WTC11 (cell line): ENCODE results near the gene ZNF585A. TPM values are rescaled to one million over a fixed set of nuclear protein-coding genes. Genes with fewer than 3 reads are reported as not detected.
"Not testable (repeated sequence)": the region's sequence is repeated elsewhere in the genome, so short reads cannot be mapped to it uniquely, and the experiment has no call there.

Experiments used
- ATAC-seq: fragments of 200-7000 bp; cut with Tn5 transposase; 2 replicates; pipeline ENCODE4 v1.10.0; 2021; ENCODE audit warnings: mild to moderate bottlenecking, moderate library complexity
- CTCF ChIA-PET: fragments of 300-600 bp; sonication (Branson Sonifier 250); formaldehyde crosslinking; loops from one replicate; lab custom pipeline; 2021; ENCODE audit warnings: antibody characterized with exemption; lab: Charles Lee
- POLR2A ChIA-PET: fragments of 350-600 bp; sonication (Branson Sonifier 250); formaldehyde crosslinking; loops from one replicate; lab custom pipeline; 2021; ENCODE audit warnings: antibody characterized with exemption; lab: Charles Lee
- DNase-seq: peaks from one replicate; pipeline ENCODE4 v3.0.0; 2021; ENCODE audit warnings: low spot score
- H3K27ac Mint-ChIP-seq: 2 replicates; pipeline ENCODE4 v1.8.0; 2021; ENCODE audit warnings: mixed read lengths
- H3K27me3 Mint-ChIP-seq: 2 replicates; pipeline ENCODE4 v1.8.0; 2021; ENCODE audit warnings: low read depth, mild to moderate bottlenecking, moderate library complexity, mixed read lengths
- H3K36me3 Mint-ChIP-seq: 2 replicates; pipeline ENCODE4 v1.8.0; 2021; ENCODE audit warnings: mixed read lengths
- H3K4me1 Mint-ChIP-seq: 2 replicates; pipeline ENCODE4 v1.8.0; 2022; ENCODE audit warnings: mixed read lengths
- H3K4me3 Mint-ChIP-seq: 2 replicates; pipeline ENCODE4 v1.8.0; 2021; ENCODE audit warnings: mild to moderate bottlenecking, moderate library complexity, mixed read lengths
- H3K9me3 Mint-ChIP-seq: 2 replicates; pipeline ENCODE4 v1.8.0; 2021; ENCODE audit warnings: mixed read lengths
- ATF6 ChIP-seq: sonication (generic); formaldehyde crosslinking; IDR thresholded peaks from 2 replicates; pipeline ENCODE4 v1.8.1; 2023; ENCODE audit warnings: mild to moderate bottlenecking, missing genetic modification reagents
- CTCF ChIP-seq: fragments of 200-600 bp; IDR thresholded peaks from 2 replicates; pipeline ENCODE4 v1.8.0; 2022; ENCODE audit warnings: antibody characterized with exemption
- ETV6 ChIP-seq: sonication (generic); formaldehyde crosslinking; IDR thresholded peaks from 2 replicates; pipeline ENCODE4 v1.8.1; 2022; ENCODE audit warnings: mild to moderate bottlenecking, missing genetic modification reagents
- GABPB1 ChIP-seq: sonication (generic); formaldehyde crosslinking; IDR thresholded peaks from 2 replicates; pipeline ENCODE4 v1.8.1; 2023; ENCODE audit warnings: mild to moderate bottlenecking, missing genetic modification reagents
- HMGXB4 ChIP-seq: sonication (generic); formaldehyde crosslinking; IDR thresholded peaks from 2 replicates; pipeline ENCODE4 v1.8.1; 2023; ENCODE audit warnings: mild to moderate bottlenecking, moderate library complexity, missing genetic modification reagents
- MXD4 ChIP-seq: fragments of 250-450 bp; sonication (Bioruptor Pico); IDR thresholded peaks from 2 replicates; pipeline ENCODE4 v1.8.0; 2021; ENCODE audit warnings: mild to moderate bottlenecking, moderate library complexity, borderline replicate concordance
- RORB ChIP-seq: fragments of 250-450 bp; sonication (Bioruptor Pico); IDR thresholded peaks from 2 replicates; pipeline ENCODE4 v1.9.0; 2021; ENCODE audit warnings: mild to moderate bottlenecking
- total RNA-seq: library from RNA; stranded (reverse); gene quantifications from 3 replicates; pipeline ENCODE4 v1.2.3, GENCODE V29; 2021
- TF ChIP-seq, protein P1 (sequence below): sonication (generic); formaldehyde crosslinking; IDR thresholded peaks from 2 replicates; pipeline ENCODE4 v1.8.0; 2022; ENCODE audit warnings: mild to moderate bottlenecking, missing genetic modification reagents

The ZNF585A gene
- total RNA-seq, 1 experiment from 2014 or later, result 18.2 TPM

GRCh38 chr19:37114001-37114400 lies 58.5 kb downstream of the ZNF585A start:
- Mint-ChIP-seq H3K4me1 (no peaks in the 10 kb centered on the region), H3K36me3 (peaks cover 94% of the 10 kb centered on the region), H3K4me3 (no peak overlapping the region), H3K27me3 (peaks cover 7% of the 10 kb centered on the region), H3K27ac (no peak overlapping the region), H3K9me3 (peaks cover 79% of the 10 kb centered on the region)
- DNase-seq (peak; percentile 13), ATAC-seq (no peak; the same call in 1 of the 2 replicates)
- ChIA-PET POLR2A (no interaction called here), CTCF (no interaction called here)
- TF ChIP-seq CTCF, result peak; percentile 54
- TF ChIP-seq, protein P1, sequence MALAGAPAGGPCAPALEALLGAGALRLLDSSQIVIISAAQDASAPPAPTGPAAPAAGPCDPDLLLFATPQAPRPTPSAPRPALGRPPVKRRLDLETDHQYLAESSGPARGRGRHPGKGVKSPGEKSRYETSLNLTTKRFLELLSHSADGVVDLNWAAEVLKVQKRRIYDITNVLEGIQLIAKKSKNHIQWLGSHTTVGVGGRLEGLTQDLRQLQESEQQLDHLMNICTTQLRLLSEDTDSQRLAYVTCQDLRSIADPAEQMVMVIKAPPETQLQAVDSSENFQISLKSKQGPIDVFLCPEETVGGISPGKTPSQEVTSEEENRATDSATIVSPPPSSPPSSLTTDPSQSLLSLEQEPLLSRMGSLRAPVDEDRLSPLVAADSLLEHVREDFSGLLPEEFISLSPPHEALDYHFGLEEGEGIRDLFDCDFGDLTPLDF (CRISPR knock-in tag), result no peak

DNA sequence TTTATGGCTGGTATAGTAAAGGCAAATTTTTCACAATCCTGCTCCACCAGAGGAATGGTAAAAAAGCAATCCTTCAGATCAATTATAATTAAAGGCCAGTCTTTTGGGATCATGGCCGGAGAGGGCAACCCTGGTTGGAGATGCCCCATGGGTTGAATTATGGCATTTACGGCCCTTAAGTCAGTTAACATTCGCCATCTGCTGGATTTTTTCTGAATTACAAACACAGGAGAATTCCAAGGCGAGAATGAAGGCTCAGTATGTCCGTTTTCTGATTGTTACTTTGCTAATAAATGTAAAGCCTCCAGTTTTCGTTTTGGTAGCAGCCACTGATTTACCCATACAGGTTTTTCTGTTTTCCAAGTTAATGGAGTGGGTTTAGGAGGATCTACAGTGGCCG lies 60.7 kb downstream of the ZNF585A start:
- H3K4me1 Mint-ChIP-seq, POLR2A ChIA-PET, DNase-seq, H3K27ac Mint-ChIP-seq, ATAC-seq, H3K4me3 Mint-ChIP-seq, H3K27me3 Mint-ChIP-seq, CTCF ChIA-PET: not testable (repeated sequence)
- peak; percentile 48; the same call in 1 of the 2 replicates for TF ChIP-seq CTCF
- Mint-ChIP-seq H3K36me3 (peaks cover 100% of the 10 kb centered on the region), H3K9me3 (peaks cover 90% of the 10 kb centered on the region)

DNA sequence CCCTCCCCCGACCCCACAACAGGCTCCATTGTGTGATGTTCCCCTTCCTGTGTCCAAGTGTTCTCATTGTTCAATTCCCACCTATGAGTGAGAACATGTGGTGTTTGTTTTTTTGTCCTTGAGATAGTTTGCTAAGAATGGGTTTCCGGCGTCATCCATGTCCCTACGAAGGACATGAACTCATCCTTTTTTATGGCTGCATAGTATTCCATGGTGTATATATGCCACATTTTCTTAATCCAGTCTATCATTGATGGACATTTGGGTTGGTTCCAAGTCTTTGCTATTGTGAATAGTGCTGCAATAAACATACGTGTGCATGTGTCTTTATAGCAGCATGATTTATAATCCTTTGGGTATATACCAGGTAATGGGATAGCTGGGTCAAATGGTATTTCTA lies 68.4 kb downstream of the ZNF585A start:
- H3K27me3 Mint-ChIP-seq, CTCF ChIA-PET, ATAC-seq, POLR2A ChIA-PET, H3K27ac Mint-ChIP-seq, DNase-seq, H3K4me3 Mint-ChIP-seq, H3K4me1 Mint-ChIP-seq: not testable (repeated sequence)
- Mint-ChIP-seq H3K36me3 (peaks cover 93% of the 10 kb centered on the region), H3K9me3 (peaks cover 86% of the 10 kb centered on the region)

DNA sequence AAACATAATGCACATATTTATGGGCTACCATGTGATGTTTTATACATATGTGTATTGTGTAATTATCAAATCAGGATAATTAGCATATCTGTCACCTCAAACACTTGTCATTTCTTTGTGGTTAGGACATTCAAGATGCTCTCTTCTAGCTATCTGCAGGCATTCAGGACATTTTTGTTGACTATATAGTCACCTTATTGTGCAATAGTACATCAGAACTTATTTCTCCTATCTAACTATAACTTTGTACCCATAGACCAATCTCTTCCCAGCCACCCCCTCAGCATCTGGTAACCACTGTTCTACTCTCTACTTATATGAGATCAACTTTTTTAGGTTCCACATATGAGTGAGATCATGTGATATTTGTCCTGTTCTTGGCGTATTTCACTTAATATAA lies 73.9 kb downstream of the ZNF585A start:
- ChIA-PET CTCF (no interaction called here), POLR2A (no interaction called here)
- Mint-ChIP-seq H3K36me3 (peaks cover 77% of the 10 kb centered on the region), H3K27me3 (no peaks in the 10 kb centered on the region), H3K9me3 (peaks cover 64% of the 10 kb centered on the region), H3K27ac (no peak overlapping the region), H3K4me1 (no peaks in the 10 kb centered on the region), H3K4me3 (no peak overlapping the region)
- ATAC-seq (no peak), DNase-seq (no peak)
- TF ChIP-seq GABPB1 (CRISPR knock-in tag), result no peak
- TF ChIP-seq MXD4 (CRISPR knock-in tag), result no peak
- no peak for TF ChIP-seq ETV6 (CRISPR knock-in tag)
- TF ChIP-seq, protein P1 (CRISPR knock-in tag), result no peak
- TF ChIP-seq ATF6, result no peak
- TF ChIP-seq HMGXB4 (CRISPR knock-in tag), result no peak
- no peak for TF ChIP-seq RORB (CRISPR knock-in tag)
